SW480 (cell line): Measurements from ENCODE around the gene INKA2.

Source experiments
- DNase-seq: peaks from one replicate; pipeline ENCODE4 v3.0.0-alpha.2; 2016; ENCODE audit warnings: low spot score

INKA2 gene

GRCh38 chr1:111704240-111704639 is 35.0 kb downstream of the INKA2 start:
- DNase-seq = no peak

- DNase-seq = no peak
Measured at GRCh38 chr1:111702504-111703050, 36.6 kb downstream of the INKA2 start.

- DNase-seq = no peak
Measured at GRCh38 chr1:111699268-111699667, 39.9 kb downstream of the INKA2 start.

- no peak for DNase-seq
Measured at GRCh38 chr1:111696330-111696729, 42.9 kb downstream of the INKA2 start.

GRCh38 chr1:111695801-111696200 is 43.4 kb downstream of the INKA2 start:
- no peak for DNase-seq

- DNase-seq = no peak
Measured at GRCh38 chr1:111691886-111692285, 47.3 kb downstream of the INKA2 start.

GRCh38 chr1:111690306-111690617 is 48.9 kb downstream of the INKA2 start:
- DNase-seq = no peak
